CD4-positive, CD25-positive, alpha-beta regulatory T cell (primary cell): ENCODE measurements around the gene INTS15. TPM values are rescaled to one million over a fixed set of nuclear protein-coding genes. Genes with fewer than 3 reads are reported as not detected.
"Not testable (repeated sequence)": the region's sequence is repeated elsewhere in the genome, so short reads cannot be mapped to it uniquely, and the experiment has no call there.

ENCODE experiments used
- ATAC-seq, 2 donors: fragments of 150-1000 bp; cut with Tn5 transposase; one replicate each; pipeline ENCODE4 v1.10.0; 2021; ENCODE audit warnings: low read depth in 2 of 2, moderate number of reproducible peaks in 2 of 2, moderate library complexity in 1 of 2
- DNase-seq, 3 donors: peaks; one replicate each; pipeline versions ENCODE4 v3.0.0 to v3.0.0-alpha.2; 2012 to 2022; ENCODE audit warnings: mixed read lengths in 1 of 3
- H3K27ac ChIP-seq: one replicate; pipeline ENCODE4 v1.7.0; 2013; ENCODE audit warnings: mild to moderate bottlenecking, low read length; ENCODE audit not compliant: insufficient read depth, poor library complexity, severe bottlenecking
- H3K27me3 ChIP-seq: one replicate; pipeline ENCODE4 v1.7.0; 2013; ENCODE audit warnings: low read length; ENCODE audit not compliant: control insufficient read depth, insufficient read depth
- H3K36me3 ChIP-seq: one replicate; pipeline ENCODE4 v1.7.0; 2013; ENCODE audit warnings: mild to moderate bottlenecking, low read length, moderate library complexity; ENCODE audit not compliant: control insufficient read depth, insufficient read depth
- H3K4me1 ChIP-seq: 2 replicates; pipeline ENCODE4 v1.7.0; 2013; ENCODE audit warnings: mild to moderate bottlenecking, low read length; ENCODE audit not compliant: insufficient read depth, control insufficient read depth, poor library complexity, severe bottlenecking
- H3K4me3 ChIP-seq: one replicate; pipeline ENCODE4 v1.7.0; 2013; ENCODE audit warnings: low read depth, mild to moderate bottlenecking, low read length, moderate library complexity
- H3K9me3 ChIP-seq, 2 experiments: 1 replicate in 1 of 2; 2 replicates in 1 of 2; pipeline ENCODE4 v1.7.0; 2013; ENCODE audit warnings: low read length in 2 of 2, mild to moderate bottlenecking in 1 of 2, moderate library complexity in 1 of 2; ENCODE audit not compliant: control insufficient read depth in 2 of 2
- H3K27ac Mint-ChIP-seq, 3 donors: one replicate each; pipeline ENCODE4 v1.8.0; 2020 to 2022; ENCODE audit warnings: mild to moderate bottlenecking in 3 of 3, mixed read lengths in 3 of 3, moderate library complexity in 2 of 3
- H3K27me3 Mint-ChIP-seq: one replicate; pipeline ENCODE4 v1.8.0; 2022; ENCODE audit warnings: mild to moderate bottlenecking, mixed read lengths
- H3K36me3 Mint-ChIP-seq: one replicate; pipeline ENCODE4 v1.8.0; 2020; ENCODE audit warnings: mixed read lengths
- H3K4me1 Mint-ChIP-seq, 4 donors: one replicate each; pipeline ENCODE4 v1.8.0; 2020 to 2022; ENCODE audit warnings: mixed read lengths in 4 of 4, mild to moderate bottlenecking in 1 of 4
- H3K4me3 Mint-ChIP-seq, 4 donors: one replicate each; pipeline ENCODE4 v1.8.0; 2020 to 2022; ENCODE audit warnings: mild to moderate bottlenecking in 4 of 4, mixed read lengths in 4 of 4, moderate library complexity in 3 of 4
- H3K9me3 Mint-ChIP-seq, 7 donors: one replicate each; pipeline ENCODE4 v1.8.0; 2020 to 2022; ENCODE audit warnings: mixed read lengths in 7 of 7, mild to moderate bottlenecking in 3 of 7, moderate library complexity in 2 of 7
- polyA plus RNA-seq, 4 donors: library from polyadenylated mRNA; unstranded; fragments of 300-500 nt; fragmentation: Illumina TruSeq; gene quantifications; one replicate each; pipeline ENCODE4 v1.2.3, GENCODE V29; 2021
- total RNA-seq: library from RNA; stranded (reverse); gene quantifications from one replicate; pipeline ENCODE4 v1.2.3, GENCODE V29; 2022

INTS15 gene
- total and polyA plus RNA-seq, 5 donors from 2014 or later: 28.3 to 50.1 (median 32.6) TPM

DNA sequence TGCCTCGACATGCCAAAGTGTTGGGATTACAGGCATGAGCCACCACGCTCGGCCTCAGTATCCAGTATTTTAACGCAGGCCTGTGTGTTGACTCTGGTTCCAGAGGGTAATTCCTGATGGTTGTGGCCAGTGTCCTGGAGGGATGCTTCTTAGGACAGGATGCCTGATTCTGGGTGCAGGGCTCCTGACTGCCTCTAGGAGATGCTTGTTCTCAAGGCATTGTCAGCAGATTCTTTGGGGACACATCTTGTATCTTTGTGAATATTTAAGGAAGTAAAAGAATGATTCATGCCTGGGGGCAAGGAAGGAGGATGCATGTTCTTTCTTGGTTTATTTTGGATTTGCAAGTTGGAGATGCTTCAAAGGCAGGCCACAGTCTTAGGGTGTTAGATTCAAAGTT, 10.4 kb upstream of the INTS15 start:
- DNase-seq: no peak
- H3K36me3 Mint-ChIP-seq: peaks cover 36% of the 10 kb centered on the region

DNA sequence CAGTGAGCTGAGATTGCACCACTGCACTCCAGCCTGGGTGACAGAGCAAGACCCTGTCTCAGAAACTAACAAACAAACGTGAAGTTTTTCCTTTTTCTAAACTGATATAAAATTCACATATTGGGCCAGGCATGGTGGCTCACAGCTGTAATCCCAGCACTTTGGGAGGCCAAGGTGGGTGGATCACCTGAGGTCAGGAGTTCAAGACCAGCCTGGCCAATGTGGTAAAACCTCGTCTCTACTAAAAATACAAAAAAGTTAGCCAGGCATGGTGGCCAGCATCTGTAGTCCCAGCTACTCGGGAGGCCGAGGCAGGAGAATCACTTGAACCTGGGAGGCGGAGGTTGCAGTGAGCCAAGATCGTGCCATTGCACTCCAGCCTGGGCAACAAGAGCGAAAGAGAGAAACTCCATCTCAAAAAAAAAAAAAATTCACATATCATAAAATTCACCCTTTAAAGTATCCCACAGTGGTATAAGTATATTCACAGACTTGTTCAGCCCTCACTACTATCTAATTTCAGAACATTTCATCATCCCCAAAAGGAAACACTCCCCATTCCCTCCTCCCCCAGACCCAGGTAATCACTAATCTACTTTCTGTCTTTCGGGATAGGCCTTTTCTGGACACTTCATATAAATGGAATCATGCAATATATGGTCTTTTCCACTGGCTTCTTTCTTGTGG, 3.9 kb upstream of the INTS15 start:
- not testable (repeated sequence) for H3K27me3 Mint-ChIP-seq, H3K9me3 ChIP-seq, ATAC-seq, H3K4me3 ChIP-seq, H3K9me3 Mint-ChIP-seq, DNase-seq, H3K27ac ChIP-seq, H3K27me3 ChIP-seq
- Mint-ChIP-seq H3K36me3 (peaks cover 42% of the 10 kb centered on the region), H3K4me1 (peaks cover 9 to 15% (median 11%) of the 10 kb centered on the region in 4 donors), H3K27ac (peak overlapping the region in 1 of 3 donors; percentile 40), H3K4me3 (peak overlapping the region in 1 of 4 donors; percentile 19)
- H3K36me3 ChIP-seq: peaks cover 35% of the 10 kb centered on the region
- peaks cover 10% of the 10 kb centered on the region for H3K4me1 ChIP-seq

More for the DNA sequence above, 10.4 kb upstream of the INTS15 start:
- Histone ChIP-seq H3K36me3 (peaks cover 33% of the 10 kb centered on the region), H3K27me3 (no peaks in the 10 kb centered on the region), H3K9me3 (no peaks in the 10 kb centered on the region), H3K4me3 (no peak overlapping the region), H3K27ac (no peak overlapping the region), H3K4me1 (peaks cover 8% of the 10 kb centered on the region)
- Mint-ChIP-seq H3K27me3 (peaks cover 3% of the 10 kb centered on the region), H3K9me3 (no peaks in the 10 kb centered on the region), H3K4me3 (peak overlapping the region; percentile 73 to 91 (median 84)), H3K4me1 (peaks cover 7 to 25% (median 13%) of the 10 kb centered on the region in 4 donors), H3K27ac (peak overlapping the region in 1 of 3 donors; percentile 46)
- ATAC-seq: no peak

DNA sequence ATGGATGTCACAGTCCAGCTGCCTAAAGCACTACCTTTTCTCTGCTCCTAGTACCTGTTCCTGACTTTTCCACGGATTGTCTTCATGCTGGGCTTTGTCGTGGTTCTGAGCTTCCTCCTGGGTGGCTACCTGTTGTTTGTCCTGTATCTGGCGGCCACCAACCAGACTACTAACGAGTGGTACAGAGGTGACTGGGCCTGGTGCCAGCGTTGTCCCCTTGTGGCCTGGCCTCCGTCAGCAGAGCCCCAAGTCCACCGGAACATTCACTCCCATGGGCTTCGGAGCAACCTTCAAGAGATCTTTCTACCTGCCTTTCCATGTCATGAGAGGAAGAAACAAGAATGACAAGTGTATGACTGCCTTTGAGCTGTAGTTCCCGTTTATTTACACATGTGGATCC, 1.3 kb upstream of the INTS15 start:
- Histone ChIP-seq H3K4me3 (no peak overlapping the region), H3K36me3 (peaks cover 30% of the 10 kb centered on the region), H3K27me3 (no peaks in the 10 kb centered on the region), H3K27ac (no peak overlapping the region), H3K4me1 (peaks cover 22% of the 10 kb centered on the region), H3K9me3 (no peaks in the 10 kb centered on the region)
- Mint-ChIP-seq H3K27me3 (no peaks in the 10 kb centered on the region), H3K27ac (peak overlapping the region; percentile 71 to 84 (median 84)), H3K4me1 (peaks cover 0 to 30% (median 12%) of the 10 kb centered on the region in 4 donors), H3K4me3 (peak overlapping the region; percentile 63 to 88 (median 72)), H3K36me3 (peaks cover 25% of the 10 kb centered on the region), H3K9me3 (peaks cover 0 to 3% (median 0%) of the 10 kb centered on the region in 7 donors)
- ATAC-seq (no peak), DNase-seq (no peak)

DNA sequence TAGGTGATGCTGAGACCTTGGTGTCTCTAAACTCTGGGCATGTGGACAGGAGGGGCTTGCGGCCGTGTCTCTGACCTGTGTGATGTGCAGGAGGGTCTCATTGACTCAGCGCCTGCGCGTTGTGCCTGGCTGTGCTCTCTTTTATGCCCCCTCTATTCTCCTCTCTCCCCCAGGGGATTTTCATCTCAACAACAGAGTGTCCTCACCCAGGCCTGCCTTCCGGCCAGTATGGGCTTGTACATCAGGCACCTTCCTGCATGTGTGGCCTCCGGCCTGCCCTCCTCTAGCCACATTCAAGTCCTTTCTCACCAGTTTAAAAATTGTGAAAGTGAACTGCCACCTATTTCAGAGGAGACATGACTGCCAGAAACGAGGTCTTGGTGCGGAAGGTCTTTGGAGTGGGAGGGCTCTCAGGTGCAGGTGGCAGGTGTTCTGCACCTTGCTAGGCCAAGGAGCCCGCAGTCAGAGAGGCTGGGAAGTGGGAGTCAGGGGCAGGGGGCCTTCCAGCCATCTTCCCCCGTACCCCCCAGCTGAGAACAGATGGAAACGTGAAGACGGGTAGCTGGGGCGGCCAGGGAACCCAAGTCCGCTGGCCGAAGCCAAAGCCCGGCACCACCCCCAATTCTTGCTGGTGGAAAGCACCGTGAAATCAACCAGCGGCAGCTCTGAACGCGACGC, 531 bp upstream of the INTS15 start:
- H3K36me3 ChIP-seq: peaks cover 32% of the 10 kb centered on the region
- Mint-ChIP-seq H3K9me3 (peaks cover 0 to 3% (median 0%) of the 10 kb centered on the region in 7 donors), H3K4me1 (peaks cover 0 to 31% (median 12%) of the 10 kb centered on the region in 4 donors), H3K4me3 (peak overlapping the region; percentile 74 to 88 (median 78)), H3K36me3 (peaks cover 21% of the 10 kb centered on the region), H3K27ac (peak overlapping the region; percentile 71 to 85 (median 84)), H3K27me3 (no peaks in the 10 kb centered on the region)
- peaks cover 22% of the 10 kb centered on the region for H3K4me1 ChIP-seq
- no peaks in the 10 kb centered on the region for H3K27me3 ChIP-seq
- ATAC-seq: no peak
- H3K27ac ChIP-seq: peak overlapping the region; percentile 65
- no peak overlapping the region for H3K4me3 ChIP-seq
- no peak for DNase-seq
- no peaks in the 10 kb centered on the region for H3K9me3 ChIP-seq

DNA sequence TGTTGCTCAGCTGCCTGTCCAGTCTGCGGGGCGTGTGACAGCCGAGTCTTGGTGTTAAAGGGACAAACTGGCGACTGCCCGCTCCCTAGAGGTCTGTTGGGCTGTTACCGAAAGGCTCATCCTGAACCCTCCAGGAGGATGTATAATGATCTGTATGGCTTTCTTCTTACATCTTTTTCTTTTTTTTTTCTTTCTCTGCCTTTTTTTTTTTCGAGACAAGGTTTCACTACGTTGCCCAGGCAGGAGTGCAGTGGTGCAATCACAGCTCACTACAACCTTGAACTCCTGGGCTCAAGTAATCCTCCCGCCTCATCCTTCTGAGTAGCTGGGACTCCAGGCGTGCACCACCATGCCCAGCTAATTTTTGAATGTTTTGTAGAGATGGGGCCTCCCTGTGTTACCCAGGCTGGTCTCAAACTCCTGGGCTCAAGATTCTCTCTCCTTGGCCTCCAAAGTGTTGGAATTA, 857 bp downstream of the INTS15 start:
- peak overlapping the region; percentile 88 to 93 (median 90) for H3K27ac Mint-ChIP-seq
- H3K9me3 Mint-ChIP-seq: peaks cover 0 to 3% (median 0%) of the 10 kb centered on the region in 7 donors
- no peaks in the 10 kb centered on the region for H3K27me3 ChIP-seq
- H3K4me1 Mint-ChIP-seq: peaks cover 0 to 31% (median 12%) of the 10 kb centered on the region in 4 donors
- no peaks in the 10 kb centered on the region for H3K27me3 Mint-ChIP-seq
- H3K4me1 ChIP-seq: peaks cover 22% of the 10 kb centered on the region
- peak overlapping the region; percentile 90 to 98 (median 93) for H3K4me3 Mint-ChIP-seq
- ATAC-seq: no peak
- H3K9me3 ChIP-seq: no peaks in the 10 kb centered on the region
- peak overlapping the region; percentile 86 for H3K4me3 ChIP-seq
- H3K36me3 ChIP-seq: peaks cover 40% of the 10 kb centered on the region
- DNase-seq: no peak
- H3K27ac ChIP-seq: peak overlapping the region; percentile 80
- H3K36me3 Mint-ChIP-seq: peaks cover 22% of the 10 kb centered on the region

DNA sequence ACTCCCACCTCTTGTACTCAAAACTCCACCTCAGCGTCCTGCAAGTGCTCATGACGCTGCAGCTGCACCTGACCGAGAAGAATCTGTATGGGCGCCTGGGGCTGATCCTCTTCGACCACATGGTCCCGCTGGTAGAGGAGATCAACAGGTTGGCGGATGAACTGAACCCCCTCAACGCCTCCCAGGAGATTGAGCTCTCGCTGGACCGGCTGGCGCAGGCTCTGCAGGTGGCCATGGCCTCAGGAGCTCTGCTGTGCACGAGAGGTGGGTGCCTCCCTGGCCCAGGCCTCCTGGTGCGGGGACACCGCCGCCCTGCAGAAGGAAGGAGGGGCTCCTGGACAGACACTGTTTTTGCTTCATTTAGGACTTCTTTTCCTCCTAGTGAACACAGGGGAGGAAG, 10.3 kb downstream of the INTS15 start:
- Mint-ChIP-seq H3K27ac (no peak overlapping the region), H3K4me1 (peaks cover 2 to 8% (median 6%) of the 10 kb centered on the region in 4 donors), H3K9me3 (no peaks in the 10 kb centered on the region), H3K36me3 (peaks cover 40% of the 10 kb centered on the region), H3K27me3 (no peaks in the 10 kb centered on the region), H3K4me3 (no peak overlapping the region)
- ATAC-seq (no peak), DNase-seq (no peak)
- no peaks in the 10 kb centered on the region for H3K27me3 ChIP-seq
- no peak overlapping the region for H3K27ac ChIP-seq
- no peaks in the 10 kb centered on the region for H3K4me1 ChIP-seq
- H3K9me3 ChIP-seq: no peaks in the 10 kb centered on the region
- peaks cover 70% of the 10 kb centered on the region for H3K36me3 ChIP-seq
- H3K4me3 ChIP-seq: no peak overlapping the region

DNA sequence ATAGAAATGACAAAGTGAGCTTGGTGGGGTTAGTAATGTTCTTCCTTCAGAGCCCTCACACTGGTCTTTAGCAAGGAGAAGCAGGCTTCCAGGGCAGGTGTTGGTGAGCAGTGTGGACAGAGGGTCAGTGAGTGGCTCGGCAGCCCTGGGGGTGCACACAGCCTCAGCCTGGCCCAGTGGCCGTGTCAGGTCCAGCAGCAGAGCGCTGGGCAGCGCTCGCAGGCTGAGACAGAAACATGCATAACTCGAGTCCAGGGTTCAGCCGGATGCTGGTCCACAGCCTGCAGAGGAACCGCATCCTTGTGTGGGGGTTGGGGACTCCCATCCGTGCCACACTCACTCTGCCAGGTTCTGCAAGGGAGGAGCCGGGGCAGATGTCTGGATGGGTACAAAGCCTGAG, 14.6 kb downstream of the INTS15 start:
- no peak overlapping the region for H3K4me3 Mint-ChIP-seq
- no peak for ATAC-seq
- H3K36me3 Mint-ChIP-seq: peaks cover 21% of the 10 kb centered on the region
- no peak overlapping the region for H3K27ac Mint-ChIP-seq
- no peaks in the 10 kb centered on the region for H3K9me3 ChIP-seq
- H3K4me1 Mint-ChIP-seq: peaks cover 0 to 9% (median 7%) of the 10 kb centered on the region in 4 donors
- H3K27me3 Mint-ChIP-seq: no peaks in the 10 kb centered on the region
- no peak overlapping the region for H3K27ac ChIP-seq
- no peaks in the 10 kb centered on the region for H3K27me3 ChIP-seq
- DNase-seq: no peak
- H3K4me1 ChIP-seq: no peaks in the 10 kb centered on the region
- H3K36me3 ChIP-seq: peaks cover 48% of the 10 kb centered on the region
- H3K4me3 ChIP-seq: no peak overlapping the region
- no peaks in the 10 kb centered on the region for H3K9me3 Mint-ChIP-seq
